Measurements from ENCODE around the gene LRRC9.
"Not testable (repeated sequence)": the region's sequence is repeated elsewhere in the genome, so short reads cannot be mapped to it uniquely, and the experiment has no call there.

- not testable (repeated sequence) for TF ChIP-seq POLR2A (IDR thresholded peaks at IDR 0.05; ENCODE audit: low read depth, low read length); POLR2AphosphoS5 (IDR thresholded peaks at IDR 0.05; ENCODE audit: insufficient read depth, low read depth, low read length); FOS (IDR thresholded peaks at IDR 0.05; ENCODE audit: borderline replicate concordance, insufficient read depth, low read length); MAX (IDR thresholded peaks at IDR 0.05; ENCODE audit: insufficient read depth, insufficient read length)
- TF ChIP-seq, protein P1, sequence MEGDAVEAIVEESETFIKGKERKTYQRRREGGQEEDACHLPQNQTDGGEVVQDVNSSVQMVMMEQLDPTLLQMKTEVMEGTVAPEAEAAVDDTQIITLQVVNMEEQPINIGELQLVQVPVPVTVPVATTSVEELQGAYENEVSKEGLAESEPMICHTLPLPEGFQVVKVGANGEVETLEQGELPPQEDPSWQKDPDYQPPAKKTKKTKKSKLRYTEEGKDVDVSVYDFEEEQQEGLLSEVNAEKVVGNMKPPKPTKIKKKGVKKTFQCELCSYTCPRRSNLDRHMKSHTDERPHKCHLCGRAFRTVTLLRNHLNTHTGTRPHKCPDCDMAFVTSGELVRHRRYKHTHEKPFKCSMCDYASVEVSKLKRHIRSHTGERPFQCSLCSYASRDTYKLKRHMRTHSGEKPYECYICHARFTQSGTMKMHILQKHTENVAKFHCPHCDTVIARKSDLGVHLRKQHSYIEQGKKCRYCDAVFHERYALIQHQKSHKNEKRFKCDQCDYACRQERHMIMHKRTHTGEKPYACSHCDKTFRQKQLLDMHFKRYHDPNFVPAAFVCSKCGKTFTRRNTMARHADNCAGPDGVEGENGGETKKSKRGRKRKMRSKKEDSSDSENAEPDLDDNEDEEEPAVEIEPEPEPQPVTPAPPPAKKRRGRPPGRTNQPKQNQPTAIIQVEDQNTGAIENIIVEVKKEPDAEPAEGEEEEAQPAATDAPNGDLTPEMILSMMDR (IDR thresholded peaks at IDR 0.05; ENCODE audit: extremely low read depth in 1 of 2, insufficient read depth in 1 of 2, low read depth in 1 of 2, low read length in 2 of 2) = not testable (repeated sequence)
Measured at GRCh38 chr14:60047976-60048375, 128.0 kb downstream of the LRRC9 start.
